Testis (tissue), 2 donors: Measurements from ENCODE around the gene KIAA2012.

Source experiments
- POLR2A ChIP-seq: fragments of 450-650 bp; IDR thresholded peaks from one replicate; pipeline ENCODE4 v1.6.1; 2017; ENCODE audit warnings: antibody characterized with exemption, mild to moderate bottlenecking, moderate library complexity
- TF ChIP-seq, protein P1 (sequence below), 3 experiments: fragments of 450-650 bp in 2 of 3; fragments of 200-600 bp in 1 of 3; sonication (generic) in 1 of 3; IDR thresholded peaks; one replicate each; pipeline ENCODE4 v1.5.1; 2016 to 2019; ENCODE audit warnings: antibody characterized with exemption in 3 of 3, mild to moderate bottlenecking in 2 of 3, moderate library complexity in 1 of 3

DNA sequence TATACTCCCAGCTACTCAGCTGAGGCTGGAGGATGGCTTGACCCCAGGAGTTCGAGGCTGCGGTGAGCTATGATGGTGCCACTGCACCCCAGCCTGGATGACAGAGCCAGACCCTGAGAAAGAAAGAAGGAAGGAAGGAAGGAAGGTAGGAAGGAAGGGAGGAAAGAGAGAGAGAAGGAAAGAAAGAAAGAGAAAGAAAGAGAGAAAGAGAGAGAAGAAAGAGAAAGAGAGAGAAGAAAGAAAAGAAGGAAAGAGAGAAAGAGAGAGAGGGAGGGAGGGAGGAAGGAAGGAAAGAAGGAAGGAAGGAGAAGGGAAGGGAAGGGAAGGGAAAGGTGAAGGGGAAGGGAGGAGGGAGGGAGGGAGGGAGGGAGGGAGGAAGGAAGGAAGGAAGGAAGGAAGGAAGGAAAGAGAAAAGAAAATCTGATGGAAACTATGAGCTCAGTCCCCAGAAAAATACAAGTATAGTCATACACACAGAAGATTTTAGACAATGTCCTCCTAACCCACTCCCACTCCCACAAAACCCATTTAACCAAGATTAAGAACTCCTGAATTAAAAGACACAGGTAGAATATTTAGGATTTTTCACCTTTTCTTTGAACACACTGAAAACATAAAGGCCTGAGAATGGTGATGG, 23.8 kb upstream of the KIAA2012 start:
- TF ChIP-seq, protein P1, sequence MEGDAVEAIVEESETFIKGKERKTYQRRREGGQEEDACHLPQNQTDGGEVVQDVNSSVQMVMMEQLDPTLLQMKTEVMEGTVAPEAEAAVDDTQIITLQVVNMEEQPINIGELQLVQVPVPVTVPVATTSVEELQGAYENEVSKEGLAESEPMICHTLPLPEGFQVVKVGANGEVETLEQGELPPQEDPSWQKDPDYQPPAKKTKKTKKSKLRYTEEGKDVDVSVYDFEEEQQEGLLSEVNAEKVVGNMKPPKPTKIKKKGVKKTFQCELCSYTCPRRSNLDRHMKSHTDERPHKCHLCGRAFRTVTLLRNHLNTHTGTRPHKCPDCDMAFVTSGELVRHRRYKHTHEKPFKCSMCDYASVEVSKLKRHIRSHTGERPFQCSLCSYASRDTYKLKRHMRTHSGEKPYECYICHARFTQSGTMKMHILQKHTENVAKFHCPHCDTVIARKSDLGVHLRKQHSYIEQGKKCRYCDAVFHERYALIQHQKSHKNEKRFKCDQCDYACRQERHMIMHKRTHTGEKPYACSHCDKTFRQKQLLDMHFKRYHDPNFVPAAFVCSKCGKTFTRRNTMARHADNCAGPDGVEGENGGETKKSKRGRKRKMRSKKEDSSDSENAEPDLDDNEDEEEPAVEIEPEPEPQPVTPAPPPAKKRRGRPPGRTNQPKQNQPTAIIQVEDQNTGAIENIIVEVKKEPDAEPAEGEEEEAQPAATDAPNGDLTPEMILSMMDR (IDR thresholded peaks at IDR 0.05): no peak
- TF ChIP-seq POLR2A: no peak
